ENCODE data around the gene OPCML.

The OPCML gene

DNA sequence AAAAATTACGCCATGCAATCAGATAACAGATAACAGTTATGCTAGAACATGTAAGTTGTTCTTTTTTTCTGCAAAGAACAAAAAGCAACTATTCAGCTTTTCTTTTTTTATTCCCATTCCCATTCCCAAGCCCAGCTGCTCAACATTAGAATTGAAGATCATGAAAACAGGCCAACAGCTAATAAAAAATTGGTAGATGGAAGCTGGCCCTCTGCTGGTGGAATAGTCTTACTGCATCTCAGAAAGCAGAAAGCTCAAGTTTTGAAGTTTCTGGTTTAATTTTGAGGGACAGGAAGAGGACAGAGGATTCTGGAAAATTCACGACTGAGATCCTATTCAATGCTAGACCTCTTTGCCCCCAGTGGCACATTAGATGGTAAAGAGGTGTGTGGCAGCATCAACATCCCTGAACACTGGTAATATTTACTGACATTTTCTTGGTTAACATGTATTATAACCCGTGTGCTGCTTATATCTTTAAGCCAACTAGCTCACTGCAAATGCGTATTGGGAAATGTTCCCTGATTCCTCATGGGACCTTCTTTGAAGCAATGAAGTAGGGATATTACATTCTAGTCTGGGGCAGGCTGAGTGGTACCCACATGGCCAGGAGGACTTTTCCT is 591.2 kb downstream of the OPCML start:
- DNase-seq (ENCODE audit: low read depth) = no peak
- H3K4me3 ChIP-seq (ENCODE audit: control insufficient read depth, low read depth, low read length) = no peak overlapping the region
- TF ChIP-seq, protein P1, sequence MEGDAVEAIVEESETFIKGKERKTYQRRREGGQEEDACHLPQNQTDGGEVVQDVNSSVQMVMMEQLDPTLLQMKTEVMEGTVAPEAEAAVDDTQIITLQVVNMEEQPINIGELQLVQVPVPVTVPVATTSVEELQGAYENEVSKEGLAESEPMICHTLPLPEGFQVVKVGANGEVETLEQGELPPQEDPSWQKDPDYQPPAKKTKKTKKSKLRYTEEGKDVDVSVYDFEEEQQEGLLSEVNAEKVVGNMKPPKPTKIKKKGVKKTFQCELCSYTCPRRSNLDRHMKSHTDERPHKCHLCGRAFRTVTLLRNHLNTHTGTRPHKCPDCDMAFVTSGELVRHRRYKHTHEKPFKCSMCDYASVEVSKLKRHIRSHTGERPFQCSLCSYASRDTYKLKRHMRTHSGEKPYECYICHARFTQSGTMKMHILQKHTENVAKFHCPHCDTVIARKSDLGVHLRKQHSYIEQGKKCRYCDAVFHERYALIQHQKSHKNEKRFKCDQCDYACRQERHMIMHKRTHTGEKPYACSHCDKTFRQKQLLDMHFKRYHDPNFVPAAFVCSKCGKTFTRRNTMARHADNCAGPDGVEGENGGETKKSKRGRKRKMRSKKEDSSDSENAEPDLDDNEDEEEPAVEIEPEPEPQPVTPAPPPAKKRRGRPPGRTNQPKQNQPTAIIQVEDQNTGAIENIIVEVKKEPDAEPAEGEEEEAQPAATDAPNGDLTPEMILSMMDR (IDR thresholded peaks at IDR 0.05; ENCODE audit: control insufficient read depth, insufficient read depth, low read depth, low read length, missing control alignments) = peak; percentile 80

DNA sequence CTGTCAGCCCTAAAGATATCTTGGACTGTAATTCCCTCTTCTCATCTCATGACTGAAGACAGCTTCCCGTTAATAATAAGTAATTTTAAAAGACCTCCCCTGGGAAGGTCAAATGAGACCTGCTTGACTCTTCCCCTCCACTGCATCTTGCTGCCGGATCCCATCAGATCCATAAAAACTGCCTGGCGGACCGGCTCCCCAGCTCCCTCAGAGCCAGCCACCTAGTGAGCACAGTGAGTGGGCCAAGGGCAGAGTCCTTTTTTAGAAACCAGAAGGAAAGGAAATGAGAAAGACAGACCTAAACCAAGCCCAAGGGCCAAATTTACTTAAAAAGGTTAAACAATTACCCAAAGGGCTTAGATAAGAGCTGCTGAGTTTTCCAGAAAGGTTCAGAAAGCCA is 595.3 kb downstream of the OPCML start:
- TF ChIP-seq, protein P1 (IDR thresholded peaks at IDR 0.05; ENCODE audit: control insufficient read depth, insufficient read depth, low read depth, low read length, missing control alignments) = no peak
- no peak overlapping the region for H3K4me3 ChIP-seq (ENCODE audit: control insufficient read depth, low read depth, low read length)
- DNase-seq (ENCODE audit: low read depth) = no peak

DNA sequence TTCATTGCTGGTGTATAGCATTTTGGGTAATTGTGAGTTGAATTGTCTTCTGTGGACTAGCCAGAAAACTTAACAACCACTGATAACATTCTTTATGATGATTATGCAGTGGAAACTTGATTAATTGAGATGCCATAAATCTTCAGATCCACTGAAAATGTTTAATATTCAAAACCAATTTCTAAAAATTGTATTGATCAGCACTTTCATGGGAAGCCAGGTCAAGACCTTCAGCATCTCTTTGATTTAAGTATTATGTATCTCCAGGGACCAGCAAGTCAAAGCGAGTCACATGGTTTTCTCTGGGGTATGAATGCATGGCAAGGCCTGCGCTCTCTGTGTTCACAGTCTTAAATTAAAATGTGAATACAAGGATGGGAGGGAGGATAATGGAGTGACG is 596.9 kb downstream of the OPCML start:
- no peak for DNase-seq (ENCODE audit: low read depth)
- TF ChIP-seq, protein P1 (IDR thresholded peaks at IDR 0.05; ENCODE audit: control insufficient read depth, insufficient read depth, low read depth, low read length, missing control alignments) = no peak
- H3K4me3 ChIP-seq (ENCODE audit: control insufficient read depth, low read depth, low read length) = no peak overlapping the region

GRCh38 chr11:132933703-132934102 is 598.6 kb downstream of the OPCML start:
- TF ChIP-seq, protein P1 (IDR thresholded peaks at IDR 0.05; ENCODE audit: control insufficient read depth, insufficient read depth, low read depth, low read length, missing control alignments) = no peak
- H3K4me3 ChIP-seq (ENCODE audit: control insufficient read depth, low read depth, low read length) = no peak overlapping the region
- DNase-seq (ENCODE audit: low read depth) = no peak

GRCh38 chr11:132925825-132926469 is 606.4 kb downstream of the OPCML start:
- no peak for DNase-seq (ENCODE audit: low read depth)
- TF ChIP-seq, protein P1 (IDR thresholded peaks at IDR 0.05; ENCODE audit: control insufficient read depth, insufficient read depth, low read depth, low read length, missing control alignments) = no peak
- no peak overlapping the region for H3K4me3 ChIP-seq (ENCODE audit: control insufficient read depth, low read depth, low read length)

DNA sequence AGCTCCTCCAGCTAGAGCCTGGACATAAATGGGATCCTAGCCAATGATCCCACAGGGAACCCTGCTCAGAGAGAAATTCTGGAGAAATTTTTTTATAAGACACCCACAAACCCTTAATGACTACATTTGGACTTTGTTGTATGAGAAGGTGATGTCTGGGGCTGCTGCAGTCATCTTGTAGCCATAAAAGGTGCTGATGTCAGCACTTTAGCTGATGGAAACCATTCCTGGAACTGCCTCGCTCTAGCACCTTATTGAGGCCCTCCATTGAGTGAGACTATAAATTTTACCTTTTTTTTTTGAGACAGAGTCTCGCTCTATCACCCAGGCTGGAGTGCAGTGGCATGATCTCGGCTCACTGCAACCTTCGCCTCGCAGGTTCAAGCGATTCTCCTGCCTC is 610.7 kb downstream of the OPCML start:
- TF ChIP-seq, protein P1 (IDR thresholded peaks at IDR 0.05; ENCODE audit: control insufficient read depth, insufficient read depth, low read depth, low read length, missing control alignments) = no peak

More for the DNA sequence above, 610.7 kb downstream of the OPCML start:
- no peak overlapping the region for H3K4me3 ChIP-seq (ENCODE audit: control insufficient read depth, low read depth, low read length)
- no peak for DNase-seq (ENCODE audit: low read depth)

Measured in AG09309 (cell line).